Central memory CD8-positive, alpha-beta T cell (primary cell): ENCODE results near the gene ERN1.
"Not testable (repeated sequence)": the region's sequence is repeated elsewhere in the genome, so short reads cannot be mapped to it uniquely, and the experiment has no call there.

Source experiments
- ATAC-seq: fragments of 150-1000 bp; cut with Tn5 transposase; replicated peaks from 2 replicates; pipeline ENCODE4 v1.10.0; 2022; ENCODE audit warnings: mild to moderate bottlenecking, moderate FRiP score, moderate number of reproducible peaks; ENCODE audit not compliant: poor library complexity, severe bottlenecking; ENCODE audit errors: extremely low read depth
- DNase-seq, 2 donors: peaks; one replicate each; pipeline ENCODE4 v3.0.0; 2021; ENCODE audit warnings: low spot score in 2 of 2
- H3K27ac Mint-ChIP-seq: one replicate; pipeline ENCODE4 v1.8.0; 2022; ENCODE audit warnings: low read depth, mild to moderate bottlenecking, moderate library complexity, mixed read lengths
- H3K27me3 Mint-ChIP-seq: one replicate; pipeline ENCODE4 v1.8.0; 2022; ENCODE audit warnings: mixed read lengths
- H3K36me3 Mint-ChIP-seq: one replicate; pipeline ENCODE4 v1.8.0; 2022; ENCODE audit warnings: mild to moderate bottlenecking, moderate library complexity, mixed read lengths; ENCODE audit not compliant: insufficient read depth
- H3K4me1 Mint-ChIP-seq: one replicate; pipeline ENCODE4 v1.8.0; 2022; ENCODE audit warnings: mixed read lengths
- H3K4me3 Mint-ChIP-seq: one replicate; pipeline ENCODE4 v1.8.0; 2022; ENCODE audit warnings: mild to moderate bottlenecking, moderate library complexity, mixed read lengths
- H3K9me3 Mint-ChIP-seq: one replicate; pipeline ENCODE4 v1.8.0; 2022; ENCODE audit warnings: mixed read lengths

Gene ERN1

GRCh38 chr17:64025732-64026294, 104.1 kb downstream of the ERN1 start:
- Mint-ChIP-seq H3K36me3 (peaks cover 16% of the 10 kb centered on the region), H3K27ac (peak overlapping the region; percentile 100), H3K4me1 (peaks cover 46% of the 10 kb centered on the region), H3K9me3 (no peaks in the 10 kb centered on the region), H3K27me3 (no peaks in the 10 kb centered on the region), H3K4me3 (peak overlapping the region; percentile 83)
- DNase-seq (peak; percentile 91 to 95), ATAC-seq (peak; percentile 85)

- Mint-ChIP-seq H3K4me1 (peaks cover 46% of the 10 kb centered on the region), H3K9me3 (no peaks in the 10 kb centered on the region), H3K36me3 (peaks cover 24% of the 10 kb centered on the region), H3K4me3 (peak overlapping the region; percentile 83), H3K27me3 (no peaks in the 10 kb centered on the region), H3K27ac (peak overlapping the region; percentile 100)
- DNase-seq (peak in 1 of 2 donors; percentile 28), ATAC-seq (peak; percentile 25)
Measured at GRCh38 chr17:64024781-64025731, 104.9 kb downstream of the ERN1 start.

- Mint-ChIP-seq H3K27ac (peak overlapping the region; percentile 100), H3K9me3 (no peaks in the 10 kb centered on the region)
- DNase-seq: no peak
Measured at GRCh38 chr17:64024215-64024654, 105.7 kb downstream of the ERN1 start.

GRCh38 chr17:64022611-64023063, 107.3 kb downstream of the ERN1 start:
- ATAC-seq: no peak
- H3K9me3 Mint-ChIP-seq: no peaks in the 10 kb centered on the region
- no peaks in the 10 kb centered on the region for H3K27me3 Mint-ChIP-seq
- peaks cover 63% of the 10 kb centered on the region for H3K4me1 Mint-ChIP-seq
- DNase-seq: no peak
- peaks cover 31% of the 10 kb centered on the region for H3K36me3 Mint-ChIP-seq
- peak overlapping the region; percentile 100 for H3K27ac Mint-ChIP-seq
- H3K4me3 Mint-ChIP-seq: peak overlapping the region; percentile 16

More at GRCh38 chr17:64024215-64024654, 105.7 kb downstream of the ERN1 start:
- no peak for ATAC-seq
- Mint-ChIP-seq H3K4me3 (peak overlapping the region; percentile 83), H3K36me3 (peaks cover 29% of the 10 kb centered on the region), H3K27me3 (no peaks in the 10 kb centered on the region), H3K4me1 (peaks cover 49% of the 10 kb centered on the region)

GRCh38 chr17:64020056-64020766, 109.7 kb downstream of the ERN1 start, which contains the start of gene ICAM2:
Gene ICAM2, minus strand, starts transcription at chr17:64020633. Its CDS starts 13,942 bp downstream, at chr17:64006691.
- no peaks in the 10 kb centered on the region for H3K9me3 Mint-ChIP-seq
- ATAC-seq: peak; percentile 73
- no peaks in the 10 kb centered on the region for H3K27me3 Mint-ChIP-seq
- H3K4me1 Mint-ChIP-seq: peaks cover 75% of the 10 kb centered on the region
- peak within 1 kb of the TSS; percentile 100 for H3K27ac Mint-ChIP-seq
- H3K36me3 Mint-ChIP-seq: peaks cover 30% of the 10 kb centered on the region
- peak; percentile 76 to 93 for DNase-seq
- peak within 1 kb of the TSS; percentile 87 for H3K4me3 Mint-ChIP-seq

- peak; percentile 15 for ATAC-seq
- not testable (repeated sequence) for DNase-seq, H3K9me3 Mint-ChIP-seq, H3K27me3 Mint-ChIP-seq
- Mint-ChIP-seq H3K27ac (peak overlapping the region; percentile 100), H3K36me3 (peaks cover 29% of the 10 kb centered on the region), H3K4me3 (peak overlapping the region; percentile 87), H3K4me1 (peaks cover 75% of the 10 kb centered on the region)
Measured at GRCh38 chr17:64019551-64019961, 110.4 kb downstream of the ERN1 start.

GRCh38 chr17:64017381-64017980, 112.5 kb downstream of the ERN1 start:
- peak overlapping the region; percentile 87 for H3K4me3 Mint-ChIP-seq
- DNase-seq (no peak), ATAC-seq (no peak)
- H3K4me1 Mint-ChIP-seq: peaks cover 67% of the 10 kb centered on the region
- peaks cover 34% of the 10 kb centered on the region for H3K36me3 Mint-ChIP-seq
- no peaks in the 10 kb centered on the region for H3K27me3 Mint-ChIP-seq
- H3K27ac Mint-ChIP-seq: peak overlapping the region; percentile 100
- H3K9me3 Mint-ChIP-seq: no peaks in the 10 kb centered on the region

- no peak for ATAC-seq
- no peak for DNase-seq
- H3K36me3 Mint-ChIP-seq: peaks cover 35% of the 10 kb centered on the region
- no peaks in the 10 kb centered on the region for H3K9me3 Mint-ChIP-seq
- H3K4me3 Mint-ChIP-seq: peak overlapping the region; percentile 87
- peak overlapping the region; percentile 100 for H3K27ac Mint-ChIP-seq
- peaks cover 63% of the 10 kb centered on the region for H3K4me1 Mint-ChIP-seq
- no peaks in the 10 kb centered on the region for H3K27me3 Mint-ChIP-seq
Measured at GRCh38 chr17:64016974-64017373, 113.0 kb downstream of the ERN1 start.

GRCh38 chr17:64016231-64016784, 113.6 kb downstream of the ERN1 start:
- Mint-ChIP-seq H3K4me3 (peak overlapping the region; percentile 87), H3K9me3 (no peaks in the 10 kb centered on the region), H3K36me3 (peaks cover 30% of the 10 kb centered on the region), H3K27me3 (no peaks in the 10 kb centered on the region), H3K4me1 (peaks cover 66% of the 10 kb centered on the region), H3K27ac (peak overlapping the region; percentile 100)
- DNase-seq (no peak), ATAC-seq (no peak)

- Mint-ChIP-seq H3K27ac (peak overlapping the region; percentile 100), H3K9me3 (no peaks in the 10 kb centered on the region), H3K27me3 (no peaks in the 10 kb centered on the region), H3K4me1 (peaks cover 71% of the 10 kb centered on the region), H3K4me3 (peak overlapping the region; percentile 87), H3K36me3 (peaks cover 29% of the 10 kb centered on the region)
- ATAC-seq (no peak), DNase-seq (no peak)
Measured at GRCh38 chr17:64015447-64015846, 114.5 kb downstream of the ERN1 start.

GRCh38 chr17:64009571-64010402, 120.2 kb downstream of the ERN1 start:
- Mint-ChIP-seq H3K4me1 (peaks cover 53% of the 10 kb centered on the region), H3K27ac (peak overlapping the region; percentile 19), H3K4me3 (no peak overlapping the region), H3K9me3 (no peaks in the 10 kb centered on the region), H3K36me3 (peaks cover 31% of the 10 kb centered on the region), H3K27me3 (no peaks in the 10 kb centered on the region)
- DNase-seq (no peak), ATAC-seq (no peak)
